Renal cortex interstitium (tissue), 11 donors: ENCODE data around the gene GSTT2. TPM values are rescaled to one million over a fixed set of nuclear protein-coding genes. Genes with fewer than 3 reads are reported as not detected.
"Not testable (repeated sequence)": the region's sequence is repeated elsewhere in the genome, so short reads cannot be mapped to it uniquely, and the experiment has no call there.

Source experiments
- DNase-seq, 11 donors: peaks; one replicate each; pipeline ENCODE4 v3.0.0-alpha.2; 2013; ENCODE audit warnings: low read depth in 9 of 11, low spot score in 4 of 11; ENCODE audit errors: extremely low read depth in 1 of 11
- polyA plus RNA-seq, 3 donors: library from polyadenylated mRNA; unstranded; fragments of 120-200 nt; gene quantifications; one replicate each; pipeline ENCODE4 v1.2.1, GENCODE V29; 2013; ENCODE audit not compliant: insufficient read length in 3 of 3

Gene GSTT2
- polyA plus RNA-seq, 3 donors, result 1.8 to 2.5 TPM; not detected in 1

GRCh38 chr22:23970201-23970641 lies 9.7 kb upstream of the GSTT2 start:
- no peak for DNase-seq

GRCh38 chr22:23970816-23971486 lies 9.0 kb upstream of the GSTT2 start:
- DNase-seq, result no peak

- not testable (repeated sequence) for DNase-seq
Measured at GRCh38 chr22:23971927-23972326, 8.0 kb upstream of the GSTT2 start.

- not testable (repeated sequence) for DNase-seq
Measured at GRCh38 chr22:23974345-23974744, 5.6 kb upstream of the GSTT2 start, which contains the start of gene DDT. DDT (minus strand) TSS chr22:23974441; CDS start chr22:23974414, 27 bp downstream.

GRCh38 chr22:23974836-23975352 lies 5.0 kb upstream of the GSTT2 start:
- DNase-seq, result not testable (repeated sequence)

GRCh38 chr22:23977304-23977703 lies 2.6 kb upstream of the GSTT2 start:
- not testable (repeated sequence) for DNase-seq

GRCh38 chr22:23980567-23980966 lies 633 bp downstream of the GSTT2 start:
- DNase-seq, result not testable (repeated sequence)

- peak in 4 of 11 donors; percentile 12 to 26 (median 24) for DNase-seq
Measured at GRCh38 chr22:23984430-23984829, 4.5 kb downstream of the GSTT2 start.

- not testable (repeated sequence) for DNase-seq
Measured at GRCh38 chr22:23986089-23986488, 6.2 kb downstream of the GSTT2 start.

GRCh38 chr22:23986538-23987178 lies 6.7 kb downstream of the GSTT2 start:
- not testable (repeated sequence) for DNase-seq

GRCh38 chr22:23989583-23990244 lies 9.8 kb downstream of the GSTT2 start:
- not testable (repeated sequence) for DNase-seq

GRCh38 chr22:23993080-23993479 lies 13.1 kb downstream of the GSTT2 start:
- DNase-seq, result not testable (repeated sequence)

- DNase-seq, result not testable (repeated sequence)
Measured at GRCh38 chr22:23993581-23994177, 13.7 kb downstream of the GSTT2 start.

- no peak for DNase-seq
Measured at GRCh38 chr22:23997092-23997491, 17.2 kb downstream of the GSTT2 start.

GRCh38 chr22:23999779-24000178 lies 19.8 kb downstream of the GSTT2 start:
- not testable (repeated sequence) for DNase-seq

- no peak for DNase-seq
Measured at GRCh38 chr22:24001314-24001713, 21.4 kb downstream of the GSTT2 start.

- DNase-seq, result no peak
Measured at GRCh38 chr22:24002272-24002671, 22.3 kb downstream of the GSTT2 start.

- no peak for DNase-seq
Measured at GRCh38 chr22:24002851-24003250, 22.9 kb downstream of the GSTT2 start.

- DNase-seq, result no peak
Measured at GRCh38 chr22:24003887-24004286, 24.0 kb downstream of the GSTT2 start.
